ENCODE measurements around the gene SCN5A. TPM values are rescaled to one million over a fixed set of nuclear protein-coding genes. Genes with fewer than 3 reads are reported as not detected.

The SCN5A gene
- total and polyA plus RNA-seq, 2 of the 8 experiments (the other 6 are each of a cell fraction or from before 2014, with no cell fraction given), result 4.8 to 11.4 TPM

DNA sequence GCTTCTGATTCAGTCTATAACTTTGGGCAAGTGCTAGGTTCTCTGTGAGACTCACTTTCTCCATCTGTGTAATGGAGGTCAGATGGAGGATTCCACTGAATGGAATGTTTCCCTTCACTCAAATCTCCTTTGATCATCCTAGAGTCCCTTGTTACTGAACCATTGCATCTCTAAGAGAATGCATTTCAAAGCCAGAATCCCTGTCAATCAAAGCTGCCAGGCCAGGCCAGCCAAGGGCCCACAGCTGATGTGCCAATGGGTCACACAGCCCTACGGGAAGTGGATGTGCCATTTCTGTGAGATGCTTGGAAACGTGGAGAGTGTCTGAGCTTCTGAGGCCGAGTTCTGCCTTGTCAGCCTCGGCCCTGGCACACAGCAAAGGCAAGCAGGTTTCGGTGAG, 32.4 kb downstream of the SCN5A start:
- no peaks in the 10 kb centered on the region for H3K79me1 ChIP-seq (ENCODE audit: low read depth, low read length)
- H3K27me3 ChIP-seq (replicated peaks in 1 of 4; ENCODE audit: control insufficient read depth in 3 of 4, extremely low read depth in 1 of 4, insufficient read depth in 3 of 4, low read length in 3 of 4), result no peaks in the 10 kb centered on the region
- no peaks in the 10 kb centered on the region for H3K9me3 ChIP-seq (ENCODE audit: insufficient read depth in 2 of 2, low read depth in 1 of 2, low read length in 1 of 2)
- H2BK12ac ChIP-seq (ENCODE audit: low read depth, low read length), result no peak overlapping the region
- no peaks in the 10 kb centered on the region for H3K23me2 ChIP-seq (ENCODE audit: low read depth, low read length)
- DNase-seq (ENCODE audit: low read depth in 1 of 2, low spot score in 2 of 2), result no peak
- H3K4me3 ChIP-seq (ENCODE audit: extremely low read depth in 1 of 4, insufficient read depth in 2 of 4, low read depth in 3 of 4, low read length in 4 of 4), result no peak overlapping the region
- no peak overlapping the region for H4K91ac ChIP-seq (replicated peaks; ENCODE audit: insufficient read length, low read length)
- H3K56ac ChIP-seq (replicated peaks; ENCODE audit: insufficient read length, low read depth, low read length), result no peak overlapping the region
- no peak overlapping the region for H3K23ac ChIP-seq (ENCODE audit: insufficient read length)
- no peak overlapping the region for H3K27ac ChIP-seq (ENCODE audit: low read depth, low read length)
- no peak overlapping the region for H3K14ac ChIP-seq (ENCODE audit: insufficient read length)
- H4K20me1 ChIP-seq (replicated peaks in 1 of 2; ENCODE audit: control insufficient read depth in 1 of 2, insufficient read depth in 2 of 2, low read length in 2 of 2), result no peaks in the 10 kb centered on the region
- no peak overlapping the region for H2BK5ac ChIP-seq (ENCODE audit: low read depth, low read length)
- H3K4ac ChIP-seq (replicated peaks; ENCODE audit: insufficient read length, low read depth, low read length), result no peak overlapping the region
- no peak overlapping the region for H2BK15ac ChIP-seq (ENCODE audit: low read length)
- no peak for FAIRE-seq
- no peak overlapping the region for H3K18ac ChIP-seq (ENCODE audit: extremely low read depth, low read length)
- H3K4me2 ChIP-seq (ENCODE audit: insufficient read depth in 1 of 2, low read depth in 2 of 2, low read length in 2 of 2), result no peak overlapping the region
- no peaks in the 10 kb centered on the region for H3K79me2 ChIP-seq (ENCODE audit: control insufficient read depth in 1 of 2, insufficient read depth in 2 of 2, low read length in 2 of 2)
- H2BK120ac ChIP-seq (replicated peaks; ENCODE audit: low read depth, low read length), result no peak overlapping the region
- no peak overlapping the region for H4K5ac ChIP-seq (ENCODE audit: insufficient read length, low read depth, low read length)
- ChIA-PET POLR2A (ENCODE audit: partially characterized antibody) (interaction anchor here (1.0 kb wide), 1 partner anchor 10 kb away, joined by 3 read pairs; no protein-coding TSS in a partner anchor), CTCF (ENCODE audit: partially characterized antibody) (interaction anchor here (0.8 to 30.9 kb wide), 6 partner anchors 20 to 224 kb away, joined by 3 to 538 read pairs (median 13); partner anchors contain the start of gene SCN5A)
- peaks cover 5 to 9% (median 5%) of the 10 kb centered on the region in 4 experiments for H3K4me1 ChIP-seq (replicated peaks in 1 of 4; ENCODE audit: control insufficient read depth in 3 of 4, insufficient read depth in 4 of 4, low read length in 3 of 4)
- no peak overlapping the region for H2AFZ ChIP-seq (ENCODE audit: low read length)
- WGBS, 2 experiments (ENCODE audit: extremely low coverage in 1 of 2, insufficient coverage in 1 of 2, insufficient read length in 1 of 2, insufficient replicate concordance in 2 of 2, low coverage in 1 of 2, low lambda C conversion rate in 2 of 2, missing lambda C conversion rate in 1 of 2), result 79% methylated on average over 5 of the region's 5 CpGs; no CpG with 5 or more reads in 1 of the 2 experiments
- no peak overlapping the region for H2BK20ac ChIP-seq (ENCODE audit: low read length)
- no peak overlapping the region for H3K9ac ChIP-seq (replicated peaks in 1 of 4; ENCODE audit: extremely low read depth in 1 of 4, low read depth in 3 of 4, low read length in 3 of 4)
- no peak overlapping the region for H2AK5ac ChIP-seq (ENCODE audit: low read depth, low read length)
- H4K8ac ChIP-seq (ENCODE audit: extremely low read depth, insufficient read depth, low read length), result no peak overlapping the region
- no peaks in the 10 kb centered on the region for H3K36me3 ChIP-seq (ENCODE audit: control insufficient read depth in 2 of 4, insufficient read depth in 4 of 4, low read length in 3 of 4)
- no peak for TF ChIP-seq BCL11A (IDR thresholded peaks at IDR 0.05; ENCODE audit: low read depth in 2 of 2, low read length in 2 of 2)
- no peak for TF ChIP-seq SUZ12 (IDR thresholded peaks at IDR 0.05; ENCODE audit: low read length)
- no peak for TF ChIP-seq SP4 (IDR thresholded peaks at IDR 0.05; ENCODE audit: low read length)
- no peak for TF ChIP-seq EZH2 (IDR thresholded peaks at IDR 0.05; ENCODE audit: low read depth, low read length, severe bottlenecking)
- TF ChIP-seq CHD1 (IDR thresholded peaks at IDR 0.05; ENCODE audit: low read depth, low read length), result no peak
- TF ChIP-seq, protein P1, sequence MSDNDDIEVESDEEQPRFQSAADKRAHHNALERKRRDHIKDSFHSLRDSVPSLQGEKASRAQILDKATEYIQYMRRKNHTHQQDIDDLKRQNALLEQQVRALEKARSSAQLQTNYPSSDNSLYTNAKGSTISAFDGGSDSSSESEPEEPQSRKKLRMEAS (IDR thresholded peaks at IDR 0.05), result no peak
- TF ChIP-seq PHF8 (conservative IDR thresholded peaks at IDR 0.05; ENCODE audit: low read depth, low read length), result no peak
- no peak for TF ChIP-seq KDM1A (IDR thresholded peaks at IDR 0.05; ENCODE audit: borderline replicate concordance, low read length)
- no peak for TF ChIP-seq JUND (IDR thresholded peaks at IDR 0.05; ENCODE audit: low read length)
- TF ChIP-seq SRF (IDR thresholded peaks at IDR 0.05; ENCODE audit: low read depth, low read length), result no peak
- no peak for TF ChIP-seq POU5F1 (IDR thresholded peaks at IDR 0.05; ENCODE audit: low read depth, low read length)
- TF ChIP-seq BACH1 (IDR thresholded peaks at IDR 0.05; ENCODE audit: low read length), result no peak
- no peak for TF ChIP-seq BRCA1 (IDR thresholded peaks at IDR 0.05; ENCODE audit: low read depth, low read length)
- no peak for TF ChIP-seq GTF2F1 (IDR thresholded peaks at IDR 0.05; ENCODE audit: borderline replicate concordance, low read depth, low read length)
- TF ChIP-seq RFX5 (IDR thresholded peaks at IDR 0.05; ENCODE audit: borderline replicate concordance, low read depth, low read length), result no peak
